GM18526 (cell line): ENCODE results near the gene THAP10.

Source experiments
- POLR2A ChIP-seq: IDR thresholded peaks from 3 replicates; pipeline ENCODE4 v1.6.1; 2011; ENCODE audit not compliant: insufficient read length; ENCODE audit errors: extremely low read depth

The THAP10 gene

DNA sequence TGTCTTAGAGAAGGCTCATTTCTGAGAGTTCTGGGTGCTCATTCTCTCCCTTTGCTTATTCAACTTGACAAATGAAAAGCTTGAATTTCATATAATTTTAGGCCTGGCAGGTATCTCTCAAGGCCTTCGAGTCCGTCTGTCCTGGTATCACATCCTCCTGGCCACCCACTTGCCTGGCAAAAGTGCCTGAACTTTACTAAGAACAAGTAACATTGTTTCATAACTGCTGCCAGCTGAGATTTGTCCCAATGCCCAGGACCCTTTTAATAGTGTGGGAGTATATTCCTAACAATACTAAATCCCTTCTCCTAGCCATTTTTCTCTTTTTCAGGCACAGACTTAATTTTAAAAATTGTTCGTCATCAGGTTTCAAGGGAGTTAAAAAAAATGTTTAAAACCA is 56.4 kb downstream of the THAP10 start:
- TF ChIP-seq POLR2A: no peak

GRCh38 chr15:70835415-70835814 is 56.8 kb downstream of the THAP10 start:
- no peak for TF ChIP-seq POLR2A

DNA sequence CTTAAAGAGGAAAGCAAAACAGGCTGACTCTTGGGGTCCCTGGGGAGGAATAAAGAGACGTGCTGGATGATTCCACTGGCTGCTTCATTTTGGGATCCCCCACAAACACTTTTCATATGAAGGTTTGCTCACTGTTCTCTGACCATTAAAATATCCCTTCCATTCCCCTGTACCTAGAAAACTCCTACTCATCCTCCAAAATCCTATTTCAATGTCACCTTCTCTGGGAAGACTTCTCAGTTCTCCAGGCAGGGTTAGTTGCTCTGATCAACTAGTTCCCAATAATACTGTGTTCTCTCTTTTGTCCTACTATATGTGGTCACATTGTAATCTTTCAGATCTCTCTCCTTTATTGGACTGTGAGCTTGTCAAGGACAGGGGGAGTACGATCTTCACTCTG is 57.2 kb downstream of the THAP10 start:
- no peak for TF ChIP-seq POLR2A

DNA sequence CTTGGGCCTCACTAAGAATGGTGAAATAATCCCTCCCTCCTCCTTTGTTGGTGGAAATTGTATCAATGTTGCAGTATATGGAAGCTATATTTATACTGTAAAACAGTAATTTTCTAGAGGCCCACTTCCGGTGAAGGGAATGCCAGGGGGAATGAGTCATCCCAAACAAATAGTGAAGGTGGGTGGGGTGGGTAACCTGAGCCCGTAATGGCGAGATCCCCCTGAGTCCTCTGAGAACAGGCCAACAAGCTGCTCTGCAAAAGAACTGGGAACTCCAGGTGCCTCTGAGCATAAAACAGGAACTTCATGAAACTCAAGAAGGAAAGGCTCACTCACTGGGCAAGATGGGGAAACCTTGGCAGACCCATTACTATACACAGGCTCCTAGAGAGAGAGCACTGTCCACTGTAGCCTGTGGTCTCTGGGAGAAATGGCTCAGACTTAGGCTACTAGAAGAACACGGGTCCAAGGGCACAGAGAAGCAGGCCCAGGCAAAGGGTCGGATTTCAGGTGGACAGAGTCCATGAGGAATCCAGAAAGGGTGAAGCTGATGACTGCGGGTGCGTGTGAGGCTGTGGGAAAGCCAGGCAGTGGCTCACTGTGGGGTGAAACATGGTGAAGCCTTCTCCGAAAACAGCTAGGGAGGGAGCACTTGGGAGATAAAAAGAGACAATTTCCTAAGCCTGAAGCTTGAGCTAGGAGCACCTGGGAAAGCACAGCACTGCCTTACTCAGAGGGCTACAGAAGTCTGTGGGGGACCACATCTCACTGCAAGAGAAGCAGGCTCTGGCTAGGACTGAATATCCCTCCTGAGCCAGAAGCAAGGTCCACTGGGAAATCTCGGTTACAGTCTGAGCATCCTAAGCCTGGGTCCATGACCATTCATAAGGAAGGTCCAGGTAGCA is 58.1 kb downstream of the THAP10 start:
- no peak for TF ChIP-seq POLR2A

DNA sequence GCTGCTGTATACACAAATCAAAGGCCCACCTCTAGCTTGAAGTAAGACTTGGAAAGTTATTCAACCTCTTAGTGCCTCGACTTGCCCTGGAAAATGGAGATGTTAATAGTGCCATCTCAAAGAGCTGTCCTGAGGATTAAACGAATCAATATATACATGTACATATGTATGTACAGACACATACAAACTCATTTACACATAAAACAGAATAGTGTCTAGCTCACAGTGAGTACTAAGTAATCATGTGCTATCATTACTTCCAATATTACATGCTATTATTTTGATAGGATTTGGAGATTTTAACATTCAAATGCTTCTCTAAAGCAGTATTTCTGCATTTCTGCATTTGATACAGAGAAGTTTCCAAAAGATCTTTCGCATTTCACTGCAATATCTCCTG is 58.8 kb downstream of the THAP10 start:
- no peak for TF ChIP-seq POLR2A

GRCh38 chr15:70832176-70832575 is 60.1 kb downstream of the THAP10 start:
- no peak for TF ChIP-seq POLR2A
